Measurements from ENCODE around the gene GSTT2.

GSTT2 gene

DNA sequence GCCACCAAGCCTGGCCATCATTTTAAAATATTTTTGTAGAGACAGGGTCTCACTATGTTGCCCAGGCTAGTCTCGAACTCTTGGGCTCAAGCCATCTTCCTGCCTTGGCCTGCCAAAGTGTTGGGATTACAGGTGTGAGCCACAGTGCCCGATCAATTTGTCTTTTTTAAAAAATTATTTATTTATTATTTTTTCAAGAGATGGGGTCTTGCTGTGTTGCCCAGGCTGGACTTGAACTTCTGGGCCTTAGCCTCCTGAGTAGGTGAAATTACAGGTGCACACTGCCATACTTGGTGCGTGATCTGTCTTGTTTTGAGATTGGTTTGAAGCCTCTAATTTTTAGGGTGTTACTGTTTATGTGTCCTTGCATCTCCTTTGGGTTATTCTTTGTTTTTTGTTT lies 41.4 kb downstream of the GSTT2 start:
- TF ChIP-seq, protein P1, sequence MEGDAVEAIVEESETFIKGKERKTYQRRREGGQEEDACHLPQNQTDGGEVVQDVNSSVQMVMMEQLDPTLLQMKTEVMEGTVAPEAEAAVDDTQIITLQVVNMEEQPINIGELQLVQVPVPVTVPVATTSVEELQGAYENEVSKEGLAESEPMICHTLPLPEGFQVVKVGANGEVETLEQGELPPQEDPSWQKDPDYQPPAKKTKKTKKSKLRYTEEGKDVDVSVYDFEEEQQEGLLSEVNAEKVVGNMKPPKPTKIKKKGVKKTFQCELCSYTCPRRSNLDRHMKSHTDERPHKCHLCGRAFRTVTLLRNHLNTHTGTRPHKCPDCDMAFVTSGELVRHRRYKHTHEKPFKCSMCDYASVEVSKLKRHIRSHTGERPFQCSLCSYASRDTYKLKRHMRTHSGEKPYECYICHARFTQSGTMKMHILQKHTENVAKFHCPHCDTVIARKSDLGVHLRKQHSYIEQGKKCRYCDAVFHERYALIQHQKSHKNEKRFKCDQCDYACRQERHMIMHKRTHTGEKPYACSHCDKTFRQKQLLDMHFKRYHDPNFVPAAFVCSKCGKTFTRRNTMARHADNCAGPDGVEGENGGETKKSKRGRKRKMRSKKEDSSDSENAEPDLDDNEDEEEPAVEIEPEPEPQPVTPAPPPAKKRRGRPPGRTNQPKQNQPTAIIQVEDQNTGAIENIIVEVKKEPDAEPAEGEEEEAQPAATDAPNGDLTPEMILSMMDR (IDR thresholded peaks at IDR 0.05; ENCODE audit: low read length, missing control alignments) = no peak
- no peak overlapping the region for H3K4me3 ChIP-seq (replicated peaks; ENCODE audit: low read depth, low read length)
- no peak for DNase-seq (ENCODE audit: low read depth)

DNA sequence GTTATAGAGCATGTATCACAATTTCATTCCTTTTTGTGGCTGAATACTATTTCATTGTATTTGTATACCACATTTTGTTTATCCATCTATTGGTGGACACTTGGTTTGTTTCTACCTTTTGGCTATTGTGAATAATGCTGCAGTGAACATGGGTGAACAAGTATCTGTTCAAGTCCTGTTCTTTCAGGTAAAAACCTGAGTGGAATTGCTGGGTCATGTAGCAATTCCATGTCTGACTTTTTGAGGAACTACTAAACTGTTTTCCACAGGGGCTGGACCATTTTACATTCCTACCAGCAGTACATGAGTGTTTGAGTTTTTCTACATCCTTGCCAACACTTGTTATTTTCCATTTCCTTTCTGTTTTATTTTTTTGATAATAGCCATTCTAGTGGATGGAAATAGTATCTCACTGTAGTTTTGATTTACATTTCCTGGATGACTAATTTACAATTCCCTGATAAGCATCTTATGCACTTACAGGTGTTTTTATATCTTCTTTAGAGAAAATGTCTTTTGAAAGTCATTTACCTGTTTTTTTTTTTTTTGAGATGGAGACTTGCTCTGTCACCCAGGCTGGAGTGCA lies 43.4 kb downstream of the GSTT2 start:
- H3K4me3 ChIP-seq (replicated peaks; ENCODE audit: low read depth, low read length) = no peak overlapping the region
- TF ChIP-seq, protein P1 (IDR thresholded peaks at IDR 0.05; ENCODE audit: low read length, missing control alignments) = no peak
- DNase-seq (ENCODE audit: low read depth) = no peak

DNA sequence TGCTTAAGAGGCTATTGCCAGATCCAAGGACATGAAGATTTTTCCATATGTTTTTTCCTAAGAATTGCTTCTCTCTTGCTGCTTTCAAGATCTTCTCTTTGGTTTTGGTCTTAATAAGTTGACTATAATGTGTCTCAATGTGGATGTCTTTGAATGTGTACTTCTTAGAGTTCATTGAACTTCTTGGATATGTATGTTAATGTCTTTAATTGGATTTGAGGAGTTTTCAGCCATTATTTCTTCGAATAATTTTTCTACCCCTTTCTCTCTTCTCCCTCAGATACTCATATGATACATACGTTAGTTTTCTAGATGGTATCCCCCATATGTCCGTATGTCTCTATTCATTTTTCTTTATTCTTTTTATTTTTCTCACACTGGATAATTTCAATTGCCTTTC lies 44.4 kb downstream of the GSTT2 start:
- no peak for DNase-seq (ENCODE audit: low read depth)
- no peak overlapping the region for H3K4me3 ChIP-seq (replicated peaks; ENCODE audit: low read depth, low read length)
- TF ChIP-seq, protein P1 (IDR thresholded peaks at IDR 0.05; ENCODE audit: low read length, missing control alignments) = no peak

DNA sequence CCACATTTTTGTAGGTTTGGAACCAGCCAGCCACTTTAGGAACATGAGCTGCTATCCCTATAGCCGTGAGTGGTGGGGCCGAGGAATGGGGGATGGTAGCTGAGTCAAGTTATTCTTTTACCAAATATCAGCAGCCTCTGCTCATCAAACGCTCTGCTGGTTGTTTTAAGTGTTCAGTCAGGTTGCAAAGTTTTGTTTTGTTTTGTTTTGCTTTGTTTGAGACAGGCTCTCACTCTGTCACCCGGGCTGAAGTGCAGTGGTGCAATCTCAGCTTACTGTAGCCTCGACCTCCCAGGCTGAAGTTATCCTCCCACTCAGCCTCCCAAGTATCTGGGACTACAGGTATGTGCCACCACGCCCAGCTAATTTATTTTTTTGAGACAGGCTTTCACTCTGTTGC lies 45.5 kb downstream of the GSTT2 start:
- DNase-seq (ENCODE audit: low read depth) = no peak
- H3K4me3 ChIP-seq (replicated peaks; ENCODE audit: low read depth, low read length) = no peak overlapping the region
- TF ChIP-seq, protein P1 (IDR thresholded peaks at IDR 0.05; ENCODE audit: low read length, missing control alignments) = no peak

DNA sequence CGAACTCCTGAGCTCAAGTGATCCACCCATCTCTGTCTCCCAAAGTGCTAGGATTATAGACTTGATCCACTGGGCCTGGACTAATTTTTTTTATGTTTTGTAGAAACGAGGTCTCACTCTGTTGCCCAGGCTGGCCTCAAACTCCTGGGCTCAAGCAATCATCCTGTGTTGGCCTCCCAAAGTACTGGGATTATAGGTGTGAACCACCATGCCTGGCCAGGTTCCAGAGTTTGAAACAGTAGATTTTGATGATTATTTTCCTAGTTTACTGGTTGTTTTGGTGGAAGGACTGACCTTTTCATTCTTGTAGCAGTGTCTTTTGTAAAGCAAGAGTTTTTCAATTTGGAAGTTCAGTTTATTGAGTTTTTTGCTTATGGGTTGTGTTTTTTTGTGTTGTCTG lies 46.1 kb downstream of the GSTT2 start:
- no peak overlapping the region for H3K4me3 ChIP-seq (replicated peaks; ENCODE audit: low read depth, low read length)
- no peak for DNase-seq (ENCODE audit: low read depth)
- TF ChIP-seq, protein P1 (IDR thresholded peaks at IDR 0.05; ENCODE audit: low read length, missing control alignments) = no peak

DNA sequence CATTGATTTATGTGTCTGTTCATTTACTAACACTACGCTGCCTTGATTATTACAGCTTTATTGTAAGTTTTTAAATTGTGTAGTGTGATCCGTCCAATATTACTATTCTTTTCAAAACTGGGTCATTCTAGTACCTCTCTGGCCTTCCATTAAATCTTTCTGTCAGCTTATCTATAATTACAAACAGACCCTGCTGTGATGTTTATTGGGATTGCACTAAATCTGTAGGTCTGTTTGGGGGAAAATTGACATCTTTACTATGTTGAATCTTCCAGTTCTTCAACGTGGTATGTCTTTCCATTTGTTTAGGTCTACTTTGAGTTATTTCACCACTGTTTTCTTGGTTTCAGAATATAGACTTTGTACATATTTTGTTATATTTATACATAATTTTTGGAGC lies 46.8 kb downstream of the GSTT2 start:
- H3K4me3 ChIP-seq (replicated peaks; ENCODE audit: low read depth, low read length) = no peak overlapping the region
- DNase-seq (ENCODE audit: low read depth) = no peak
- TF ChIP-seq, protein P1 (IDR thresholded peaks at IDR 0.05; ENCODE audit: low read length, missing control alignments) = no peak

DNA sequence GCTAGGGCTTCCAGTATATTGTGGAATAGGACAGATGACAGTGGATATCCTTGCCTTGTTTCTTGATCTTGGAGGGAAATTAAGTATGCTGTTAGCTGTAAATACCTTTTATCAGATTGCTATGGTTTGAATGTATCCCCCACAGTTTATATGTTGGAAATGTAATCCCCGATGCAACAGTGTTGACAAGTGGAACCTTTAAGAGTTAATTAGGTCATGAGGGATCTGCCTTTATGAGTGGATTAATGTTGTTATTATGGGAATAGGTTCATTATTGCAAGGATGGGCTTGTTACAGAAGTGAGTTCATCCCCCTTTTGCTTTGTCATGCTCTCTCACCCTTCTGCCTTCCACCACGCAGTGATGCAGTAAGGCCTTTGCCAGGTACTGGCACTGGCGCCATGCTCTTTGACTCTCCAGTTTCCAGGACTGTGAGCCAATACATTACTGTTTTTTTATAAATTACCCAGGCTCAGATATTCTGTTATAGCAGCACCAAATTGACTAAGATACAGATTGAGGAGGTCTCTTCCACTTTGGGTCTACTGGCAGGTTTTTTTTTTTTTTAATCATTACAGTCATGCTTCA lies 47.5 kb downstream of the GSTT2 start:
- DNase-seq (ENCODE audit: low read depth) = no peak
- no peak overlapping the region for H3K4me3 ChIP-seq (replicated peaks; ENCODE audit: low read depth, low read length)
- TF ChIP-seq, protein P1 (IDR thresholded peaks at IDR 0.05; ENCODE audit: low read length, missing control alignments) = no peak

Data from fibroblast of pulmonary artery (primary cell).